RKO (cell line): ENCODE measurements around the gene CAPN14.
"Not testable (repeated sequence)": the region's sequence is repeated elsewhere in the genome, so short reads cannot be mapped to it uniquely, and the experiment has no call there.

ENCODE experiments used
- DNase-seq: peaks from one replicate; pipeline ENCODE4 v3.0.0-alpha.2; 2016; ENCODE audit warnings: low spot score

The CAPN14 gene

GRCh38 chr2:31196622-31197021, 20.7 kb downstream of the CAPN14 start:
- DNase-seq, result no peak

- no peak for DNase-seq
Measured at GRCh38 chr2:31193806-31194205, 23.5 kb downstream of the CAPN14 start.

- DNase-seq, result no peak
Measured at GRCh38 chr2:31192851-31193392, 24.4 kb downstream of the CAPN14 start.

- DNase-seq, result no peak
Measured at GRCh38 chr2:31192396-31192795, 24.9 kb downstream of the CAPN14 start.

GRCh38 chr2:31191931-31192330, 25.4 kb downstream of the CAPN14 start:
- no peak for DNase-seq

GRCh38 chr2:31190188-31190587, 27.1 kb downstream of the CAPN14 start:
- no peak for DNase-seq

GRCh38 chr2:31189141-31189540, 28.2 kb downstream of the CAPN14 start:
- no peak for DNase-seq

- DNase-seq, result no peak
Measured at GRCh38 chr2:31188131-31188530, 29.2 kb downstream of the CAPN14 start.

- DNase-seq, result no peak
Measured at GRCh38 chr2:31187166-31187565, 30.1 kb downstream of the CAPN14 start.

GRCh38 chr2:31183973-31184372, 33.3 kb downstream of the CAPN14 start:
- not testable (repeated sequence) for DNase-seq

- DNase-seq, result no peak
Measured at GRCh38 chr2:31176742-31177141, 40.6 kb downstream of the CAPN14 start.

- no peak for DNase-seq
Measured at GRCh38 chr2:31171142-31171541, 46.2 kb downstream of the CAPN14 start.

- peak; percentile 66 for DNase-seq
Measured at GRCh38 chr2:31170071-31170698, 47.1 kb downstream of the CAPN14 start.

- DNase-seq, result no peak
Measured at GRCh38 chr2:31168291-31168690, 49.0 kb downstream of the CAPN14 start.

- DNase-seq, result no peak
Measured at GRCh38 chr2:31166925-31167324, 50.4 kb downstream of the CAPN14 start.

- no peak for DNase-seq
Measured at GRCh38 chr2:31163011-31163539, 54.2 kb downstream of the CAPN14 start.

- DNase-seq, result no peak
Measured at GRCh38 chr2:31161637-31162036, 55.7 kb downstream of the CAPN14 start.

- DNase-seq, result no peak
Measured at GRCh38 chr2:31151501-31151900, 65.8 kb downstream of the CAPN14 start.

GRCh38 chr2:31150120-31150670, 67.1 kb downstream of the CAPN14 start:
- no peak for DNase-seq

- no peak for DNase-seq
Measured at GRCh38 chr2:31148514-31148913, 68.8 kb downstream of the CAPN14 start.

GRCh38 chr2:31147645-31148044, 69.7 kb downstream of the CAPN14 start:
- DNase-seq, result no peak

GRCh38 chr2:31142110-31142509, 75.2 kb downstream of the CAPN14 start:
- no peak for DNase-seq

GRCh38 chr2:31141443-31142085, 75.8 kb downstream of the CAPN14 start:
- no peak for DNase-seq
